OCI-LY7 (cell line): ENCODE measurements around the gene ID2. TPM values are rescaled to one million over a fixed set of nuclear protein-coding genes. Genes with fewer than 3 reads are reported as not detected.

ENCODE experiments used
- BruUV-seq: library from RNA; stranded (reverse); fragments of 400-500 nt; replicated peaks from 2 replicates; lab custom pipeline; 2021; lab: Mats Ljungman, UMichigan
- CTCF ChIA-PET: fragments of 300-600 bp; sonication (Branson Sonifier 250); formaldehyde crosslinking; loops from one replicate; lab custom pipeline; 2022; ENCODE audit warnings: antibody characterized with exemption; ENCODE audit not compliant: unreplicated experiment; lab: Charles Lee
- POLR2A ChIA-PET: fragments of 300-600 bp; sonication (Branson Sonifier 250); formaldehyde crosslinking; loops from one replicate; lab custom pipeline; 2022; ENCODE audit warnings: antibody characterized with exemption; lab: Charles Lee
- DNase-seq: peaks from one replicate; pipeline ENCODE4 v3.0.0-alpha.2; 2015; ENCODE audit warnings: low spot score
- H2AFZ ChIP-seq: fragments of 200-600 bp; sonication (generic), shearing (Covaris generic); 2 replicates; pipeline ENCODE4 v1.6.1; 2014; ENCODE audit warnings: mild to moderate bottlenecking, antibody characterized with exemption, low read length, moderate library complexity
- H3K27ac ChIP-seq: fragments of 200-600 bp; sonication (generic); 2 replicates; pipeline ENCODE4 v1.5.1; 2014; ENCODE audit warnings: mixed run types, low read depth, mild to moderate bottlenecking, moderate library complexity, low read length, inconsistent platforms; ENCODE audit not compliant: poor library complexity, severe bottlenecking
- H3K36me3 ChIP-seq: fragments of 200-600 bp; sonication (generic); 2 replicates; pipeline ENCODE4 v1.6.1; 2014; ENCODE audit warnings: mild to moderate bottlenecking, antibody characterized with exemption, low read length, moderate library complexity, mixed read lengths; ENCODE audit not compliant: insufficient read depth
- H3K4me1 ChIP-seq: fragments of 200-600 bp; sonication (generic); 2 replicates; pipeline ENCODE4 v1.5.1; 2014; ENCODE audit warnings: mild to moderate bottlenecking, low read length; ENCODE audit not compliant: insufficient read depth, poor library complexity, severe bottlenecking
- H3K4me2 ChIP-seq: fragments of 200-600 bp; sonication (generic); 2 replicates; pipeline ENCODE4 v1.6.1; 2014; ENCODE audit warnings: mild to moderate bottlenecking, low read length
- H3K4me3 ChIP-seq: fragments of 200-600 bp; sonication (generic); 2 replicates; pipeline ENCODE4 v1.5.1; 2014; ENCODE audit warnings: mild to moderate bottlenecking, low read depth, low read length; ENCODE audit not compliant: poor library complexity, severe bottlenecking
- H3K79me2 ChIP-seq: fragments of 200-600 bp; sonication (generic); 2 replicates; pipeline ENCODE4 v1.6.1; 2016; ENCODE audit warnings: low read depth, mild to moderate bottlenecking, low read length, moderate library complexity, mixed read lengths; ENCODE audit not compliant: insufficient read depth
- H3K9me2 ChIP-seq: fragments of 200-600 bp; sonication (generic); 2 replicates; pipeline ENCODE4 v1.6.1; 2016; ENCODE audit warnings: mild to moderate bottlenecking, low read length, mixed read lengths; ENCODE audit not compliant: insufficient read depth
- H3K9me3 ChIP-seq: fragments of 200-600 bp; sonication (generic); 2 replicates; pipeline ENCODE4 v1.6.1; 2014; ENCODE audit warnings: mild to moderate bottlenecking, mixed run types, low read length, mixed read lengths
- H4K20me1 ChIP-seq: fragments of 200-600 bp; sonication (generic); 2 replicates; pipeline ENCODE4 v1.6.1; 2014; ENCODE audit warnings: mild to moderate bottlenecking, antibody characterized with exemption, low read length, moderate library complexity, mixed read lengths; ENCODE audit not compliant: insufficient read depth
- CTCF ChIP-seq: fragments of 200-600 bp; sonication (generic); conservative IDR thresholded peaks from 2 replicates; pipeline ENCODE4 v1.5.1; 2014; ENCODE audit warnings: mild to moderate bottlenecking, antibody characterized with exemption, low read length, moderate library complexity, mixed read lengths
- EZH2phosphoT487 ChIP-seq: fragments of 200-600 bp; sonication (generic); IDR thresholded peaks from 2 replicates; pipeline ENCODE4 v1.6.1; 2018; ENCODE audit warnings: low read depth, borderline replicate concordance, mild to moderate bottlenecking, mixed run types, antibody characterized with exemption, low read length, moderate library complexity, mixed read lengths
- intact Hi-C: fragments of 100-400 bp; cut with micrococcal nuclease; formaldehyde crosslinking; loops from one replicate; pipeline ENCODE4 v1.10.0; 2022; ENCODE audit not compliant: unreplicated experiment
- total RNA-seq, 2 experiments: library from RNA; depleted of rRNA in 1 of 2; stranded (reverse); fragments of >200 nt in 1 of 2; shearing (Covaris generic) in 1 of 2; gene quantifications; 2 replicates each; pipeline ENCODE4 v1.2.3, GENCODE V29; 2014 to 2022

The ID2 gene
- total RNA-seq, 2 experiments from 2014 or later, result 79.3 to 498 TPM

GRCh38 chr2:8633186-8633734 is 48.6 kb upstream of the ID2 start:
- H3K79me2 ChIP-seq, result peaks cover 16% of the 10 kb centered on the region; the same call in 1 of the 2 replicates
- H3K4me3 ChIP-seq, result no peak overlapping the region
- no peak overlapping the region for H2AFZ ChIP-seq
- intact Hi-C loops, result no loop called here
- H4K20me1 ChIP-seq, result no peaks in the 10 kb centered on the region
- H3K27ac ChIP-seq, result no peak overlapping the region
- H3K36me3 ChIP-seq, result no peaks in the 10 kb centered on the region
- no peak for TF ChIP-seq EZH2phosphoT487
- ChIA-PET POLR2A (interaction anchor here (0.7 to 3.1 kb wide), 3 partner anchors 19 to 107 kb away, joined by 3 to 29 read pairs (median 3); partner anchors contain the start of gene ID2), CTCF (no interaction called here)
- H3K9me2 ChIP-seq, result no peaks in the 10 kb centered on the region
- no peak for DNase-seq
- H3K4me2 ChIP-seq, result no peak overlapping the region
- peaks cover 53% of the 10 kb centered on the region for H3K4me1 ChIP-seq
- no peaks in the 10 kb centered on the region for H3K9me3 ChIP-seq
- BruUV-seq, result no TSS peak

- intact Hi-C loops, result no loop called here
- CTCF ChIA-PET, result no interaction called here
- TF ChIP-seq CTCF, result no peak
- TF ChIP-seq EZH2phosphoT487, result no peak
- no peak for DNase-seq
- Histone ChIP-seq H3K9me3 (no peaks in the 10 kb centered on the region), H3K4me2 (no peak overlapping the region), H2AFZ (no peak overlapping the region), H3K27ac (no peak overlapping the region), H3K4me3 (no peak overlapping the region), H4K20me1 (no peaks in the 10 kb centered on the region), H3K9me2 (no peaks in the 10 kb centered on the region), H3K4me1 (peaks cover 47% of the 10 kb centered on the region), H3K79me2 (peaks cover 16% of the 10 kb centered on the region; the same call in 1 of the 2 replicates), H3K36me3 (no peaks in the 10 kb centered on the region)
- POLR2A ChIA-PET, result interaction anchor here (0.7 to 3.1 kb wide), 2 partner anchors 19 to 48 kb away, joined by 3 to 29 read pairs; partner anchors contain the start of gene ID2
- BruUV-seq, result no TSS peak
Measured at GRCh38 chr2:8633735-8634313, 48.0 kb upstream of the ID2 start.

- CTCF ChIA-PET, result no interaction called here
- no peak overlapping the region for H2AFZ ChIP-seq
- H3K36me3 ChIP-seq, result no peaks in the 10 kb centered on the region
- no peak overlapping the region for H3K4me2 ChIP-seq
- BruUV-seq, result no TSS peak
- peaks cover 39% of the 10 kb centered on the region for H3K4me1 ChIP-seq
- H3K79me2 ChIP-seq, result peaks cover 16% of the 10 kb centered on the region; the same call in 1 of the 2 replicates
- H3K9me2 ChIP-seq, result no peaks in the 10 kb centered on the region
- no peak overlapping the region for H3K27ac ChIP-seq
- no peak overlapping the region for H3K4me3 ChIP-seq
- intact Hi-C loops, result no loop called here
- POLR2A ChIA-PET, result no interaction called here
- DNase-seq, result no peak
- no peaks in the 10 kb centered on the region for H4K20me1 ChIP-seq
- H3K9me3 ChIP-seq, result no peaks in the 10 kb centered on the region
- TF ChIP-seq CTCF (no peak), EZH2phosphoT487 (no peak)
Measured at GRCh38 chr2:8634466-8635172, 47.2 kb upstream of the ID2 start.
